IMR-90 (cell line): ENCODE measurements around the gene KCNT1.

Experiments
- BHLHE40 ChIP-seq: fragments of 150-350 bp; IDR thresholded peaks from 2 replicates; pipeline ENCODE4 v1.6.1; 2016; ENCODE audit warnings: mild to moderate bottlenecking, low read depth, low read length
- CEBPB ChIP-seq: IDR thresholded peaks from 2 replicates; pipeline ENCODE4 v1.6.1; 2012; ENCODE audit warnings: low read depth, low read length, improper control_type of control experiment
- CTCF ChIP-seq: conservative IDR thresholded peaks from 2 replicates; pipeline ENCODE4 v1.5.1; 2012; ENCODE audit warnings: mild to moderate bottlenecking, low read depth, low read length, improper control_type of control experiment
- ELK1 ChIP-seq: fragments of 150-350 bp; IDR thresholded peaks from 2 replicates; pipeline ENCODE4 v1.6.1; 2016; ENCODE audit warnings: low read depth, mild to moderate bottlenecking, low read length, moderate library complexity, borderline replicate concordance
- MAFK ChIP-seq: IDR thresholded peaks from 2 replicates; pipeline ENCODE4 v1.6.1; 2012; ENCODE audit warnings: low read depth, low read length, improper control_type of control experiment
- MAZ ChIP-seq: IDR thresholded peaks from 2 replicates; pipeline ENCODE4 v1.6.1; 2012; ENCODE audit warnings: low read depth, mild to moderate bottlenecking, low read length, improper control_type of control experiment, moderate library complexity, borderline replicate concordance
- MXI1 ChIP-seq: IDR thresholded peaks from 2 replicates; pipeline ENCODE4 v1.6.1; 2012; ENCODE audit warnings: low read depth, mild to moderate bottlenecking, low read length, moderate library complexity, borderline replicate concordance
- NFE2L2 ChIP-seq: fragments of 150-350 bp; IDR thresholded peaks from 2 replicates; pipeline ENCODE4 v1.6.1; 2016; ENCODE audit warnings: low read depth, mild to moderate bottlenecking, low read length
- POLR2A ChIP-seq: IDR thresholded peaks from 2 replicates; pipeline ENCODE4 v1.6.1; 2012; ENCODE audit warnings: mild to moderate bottlenecking, low read depth, low read length
- RAD21 ChIP-seq: IDR thresholded peaks from 2 replicates; pipeline ENCODE4 v1.6.1; 2012; ENCODE audit warnings: low read length, improper control_type of control experiment
- RCOR1 ChIP-seq: IDR thresholded peaks from 2 replicates; pipeline ENCODE4 v1.6.1; 2012; ENCODE audit warnings: mild to moderate bottlenecking, low read length, improper control_type of control experiment; ENCODE audit not compliant: insufficient replicate concordance
- RFX5 ChIP-seq: IDR thresholded peaks from 2 replicates; pipeline ENCODE4 v1.8.0; 2012; ENCODE audit warnings: low read depth, mild to moderate bottlenecking, low read length, moderate library complexity
- SMC3 ChIP-seq: fragments of 150-350 bp; IDR thresholded peaks from 2 replicates; pipeline ENCODE4 v1.6.1; 2016; ENCODE audit warnings: low read depth, mild to moderate bottlenecking, antibody characterized with exemption, low read length, moderate library complexity
- TF ChIP-seq, protein P1 (sequence below): fragments of 150-350 bp; IDR thresholded peaks from 2 replicates; pipeline ENCODE4 v1.6.1; 2017; ENCODE audit warnings: mild to moderate bottlenecking, antibody characterized with exemption, low read length, low read depth

DNA sequence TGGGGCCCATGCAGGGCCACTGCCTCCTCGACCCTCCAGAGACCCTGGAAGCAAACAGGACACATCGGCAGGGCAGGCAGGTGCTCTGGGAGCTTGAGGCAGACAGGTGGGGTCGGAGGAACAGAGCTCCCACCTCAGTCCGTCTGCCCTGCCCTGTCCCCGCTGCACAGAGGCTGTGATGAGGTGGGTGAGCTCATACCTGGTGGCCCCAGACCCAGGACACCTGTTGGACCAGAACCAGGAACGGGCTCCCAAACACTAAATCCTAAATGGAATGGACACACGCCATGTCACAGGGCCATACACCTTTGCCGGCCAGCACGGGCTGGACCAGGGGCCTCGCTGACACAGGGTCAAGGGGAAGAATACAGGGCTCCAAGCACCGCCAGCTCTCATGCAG, 8.2 kb upstream of the KCNT1 start:
- TF ChIP-seq, protein P1, sequence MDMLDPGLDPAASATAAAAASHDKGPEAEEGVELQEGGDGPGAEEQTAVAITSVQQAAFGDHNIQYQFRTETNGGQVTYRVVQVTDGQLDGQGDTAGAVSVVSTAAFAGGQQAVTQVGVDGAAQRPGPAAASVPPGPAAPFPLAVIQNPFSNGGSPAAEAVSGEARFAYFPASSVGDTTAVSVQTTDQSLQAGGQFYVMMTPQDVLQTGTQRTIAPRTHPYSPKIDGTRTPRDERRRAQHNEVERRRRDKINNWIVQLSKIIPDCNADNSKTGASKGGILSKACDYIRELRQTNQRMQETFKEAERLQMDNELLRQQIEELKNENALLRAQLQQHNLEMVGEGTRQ: no peak
- TF ChIP-seq CTCF (no peak), MXI1 (no peak), RFX5 (no peak), RAD21 (no peak), MAFK (no peak), BHLHE40 (no peak), POLR2A (no peak), CEBPB (no peak), ELK1 (no peak), SMC3 (no peak), MAZ (no peak), NFE2L2 (no peak), RCOR1 (no peak)
